Stomach (tissue), 4 donors: Measurements from ENCODE around the gene RLF.

ENCODE experiments used
- POLR2AphosphoS5 ChIP-seq, 3 donors: sonication (generic); formaldehyde crosslinking; IDR thresholded peaks; one replicate each; pipeline ENCODE4 v1.6.1; 2016; ENCODE audit warnings: antibody characterized with exemption in 3 of 3
- TF ChIP-seq, protein P1 (sequence below), 7 experiments: fragments of 450-650 bp in 4 of 7; fragments of 200-600 bp in 3 of 7; sonication (generic) in 3 of 7; IDR thresholded peaks; one replicate each; pipeline ENCODE4 v1.5.1; 2016 to 2019; ENCODE audit warnings: antibody characterized with exemption in 7 of 7, control low read depth in 2 of 7, mild to moderate bottlenecking in 1 of 7

GRCh38 chr1:40248412-40248811, 87.2 kb downstream of the RLF start:
- TF ChIP-seq, protein P1, sequence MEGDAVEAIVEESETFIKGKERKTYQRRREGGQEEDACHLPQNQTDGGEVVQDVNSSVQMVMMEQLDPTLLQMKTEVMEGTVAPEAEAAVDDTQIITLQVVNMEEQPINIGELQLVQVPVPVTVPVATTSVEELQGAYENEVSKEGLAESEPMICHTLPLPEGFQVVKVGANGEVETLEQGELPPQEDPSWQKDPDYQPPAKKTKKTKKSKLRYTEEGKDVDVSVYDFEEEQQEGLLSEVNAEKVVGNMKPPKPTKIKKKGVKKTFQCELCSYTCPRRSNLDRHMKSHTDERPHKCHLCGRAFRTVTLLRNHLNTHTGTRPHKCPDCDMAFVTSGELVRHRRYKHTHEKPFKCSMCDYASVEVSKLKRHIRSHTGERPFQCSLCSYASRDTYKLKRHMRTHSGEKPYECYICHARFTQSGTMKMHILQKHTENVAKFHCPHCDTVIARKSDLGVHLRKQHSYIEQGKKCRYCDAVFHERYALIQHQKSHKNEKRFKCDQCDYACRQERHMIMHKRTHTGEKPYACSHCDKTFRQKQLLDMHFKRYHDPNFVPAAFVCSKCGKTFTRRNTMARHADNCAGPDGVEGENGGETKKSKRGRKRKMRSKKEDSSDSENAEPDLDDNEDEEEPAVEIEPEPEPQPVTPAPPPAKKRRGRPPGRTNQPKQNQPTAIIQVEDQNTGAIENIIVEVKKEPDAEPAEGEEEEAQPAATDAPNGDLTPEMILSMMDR (IDR thresholded peaks at IDR 0.05): no peak
- no peak for TF ChIP-seq POLR2AphosphoS5 (IDR thresholded peaks at IDR 0.05)
